ENCODE data around the gene PSENEN.
"Not testable (repeated sequence)": the region's sequence is repeated elsewhere in the genome, so short reads cannot be mapped to it uniquely, and the experiment has no call there.

PSENEN gene

GRCh38 chr19:35718345-35719041, 27.0 kb upstream of the PSENEN start:
- DNase-seq = no peak

GRCh38 chr19:35719402-35720162, 25.9 kb upstream of the PSENEN start:
- DNase-seq = no peak

- no peak for DNase-seq
Measured at GRCh38 chr19:35720163-35720524, 25.3 kb upstream of the PSENEN start.

GRCh38 chr19:35720648-35721047, 24.8 kb upstream of the PSENEN start:
- DNase-seq = no peak

- DNase-seq = no peak
Measured at GRCh38 chr19:35721374-35721773, 24.1 kb upstream of the PSENEN start.

GRCh38 chr19:35722461-35722860, 23.0 kb upstream of the PSENEN start:
- DNase-seq = no peak

GRCh38 chr19:35722897-35723296, 22.6 kb upstream of the PSENEN start:
- DNase-seq = no peak

- no peak for DNase-seq
Measured at GRCh38 chr19:35723671-35724070, 21.8 kb upstream of the PSENEN start.

GRCh38 chr19:35724132-35724531, 21.3 kb upstream of the PSENEN start:
- not testable (repeated sequence) for DNase-seq

GRCh38 chr19:35724560-35724959, 20.9 kb upstream of the PSENEN start:
- DNase-seq = no peak

GRCh38 chr19:35725216-35725861, 20.1 kb upstream of the PSENEN start:
- DNase-seq = no peak

- DNase-seq = no peak
Measured at GRCh38 chr19:35727053-35727955, 18.1 kb upstream of the PSENEN start.

GRCh38 chr19:35727956-35728706, 17.3 kb upstream of the PSENEN start:
- no peak for DNase-seq

GRCh38 chr19:35729021-35729420, 16.4 kb upstream of the PSENEN start:
- no peak for DNase-seq

- no peak for DNase-seq
Measured at GRCh38 chr19:35729763-35730162, 15.7 kb upstream of the PSENEN start.

GRCh38 chr19:35730326-35730725, 15.1 kb upstream of the PSENEN start:
- no peak for DNase-seq

GRCh38 chr19:35731353-35731752, 14.1 kb upstream of the PSENEN start:
- no peak for DNase-seq

- no peak for DNase-seq
Measured at GRCh38 chr19:35731779-35732405, 13.6 kb upstream of the PSENEN start.

- DNase-seq = no peak
Measured at GRCh38 chr19:35732540-35733179, 12.8 kb upstream of the PSENEN start.

- DNase-seq = no peak
Measured at GRCh38 chr19:35733180-35734125, 12.0 kb upstream of the PSENEN start.

Data from NCI-H187 (cell line).